HepG2 (cell line): Measurements from ENCODE around the gene FKBP14. TPM values are rescaled to one million over a fixed set of nuclear protein-coding genes. Genes with fewer than 3 reads are reported as not detected.

Experiments used
- ARNT2 ChIP-seq: sonication (generic); formaldehyde crosslinking; IDR thresholded peaks from 2 replicates; pipeline ENCODE4 v1.8.0; 2022; ENCODE audit warnings: mild to moderate bottlenecking, low read depth, missing genetic modification reagents, moderate library complexity
- CAMTA2 ChIP-seq: sonication (generic); formaldehyde crosslinking; IDR thresholded peaks from 2 replicates; pipeline ENCODE4 v1.4.0; 2020; ENCODE audit warnings: mild to moderate bottlenecking, missing genetic modification reagents, borderline replicate concordance
- HIVEP1 ChIP-seq: sonication (generic); formaldehyde crosslinking; IDR thresholded peaks from 2 replicates; pipeline ENCODE4 v1.4.0; 2020; ENCODE audit warnings: mild to moderate bottlenecking, missing genetic modification reagents
- KDM3A ChIP-seq: IDR thresholded peaks from 2 replicates; pipeline ENCODE4 v1.6.1; 2018; ENCODE audit warnings: low read depth, missing compliant biosample characterization
- NR2C2 ChIP-seq: sonication (generic); formaldehyde crosslinking; IDR thresholded peaks from 2 replicates; pipeline ENCODE4 v1.4.0; 2020; ENCODE audit warnings: missing genetic modification reagents, mild to moderate bottlenecking, moderate library complexity, borderline replicate concordance
- REXO4 ChIP-seq: sonication (generic); formaldehyde crosslinking; IDR thresholded peaks from 2 replicates; pipeline ENCODE4 v1.8.0; 2022; ENCODE audit warnings: missing genetic modification reagents, mild to moderate bottlenecking, borderline replicate concordance
- TOPORS ChIP-seq: sonication (generic); formaldehyde crosslinking; IDR thresholded peaks from 2 replicates; pipeline ENCODE4 v1.8.0; 2023; ENCODE audit warnings: mild to moderate bottlenecking, missing genetic modification reagents
- ZFP41 ChIP-seq: sonication (generic); formaldehyde crosslinking; IDR thresholded peaks from 2 replicates; pipeline ENCODE4 v1.4.0; 2020; ENCODE audit warnings: mild to moderate bottlenecking, missing genetic modification reagents, borderline replicate concordance
- ZNF180 ChIP-seq: sonication (generic); formaldehyde crosslinking; IDR thresholded peaks from 2 replicates; pipeline ENCODE4 v1.4.0; 2020; ENCODE audit warnings: low read depth, missing genetic modification reagents, borderline replicate concordance
- ZNF224 ChIP-seq: sonication (generic); formaldehyde crosslinking; IDR thresholded peaks from 2 replicates; pipeline ENCODE4 v1.5.0; 2020; ENCODE audit warnings: mild to moderate bottlenecking, missing genetic modification reagents
- ZNF343 ChIP-seq: sonication (generic); formaldehyde crosslinking; IDR thresholded peaks from 2 replicates; pipeline ENCODE4 v1.4.0; 2020; ENCODE audit warnings: mild to moderate bottlenecking, missing genetic modification reagents
- ZNF562 ChIP-seq: sonication (generic); formaldehyde crosslinking; IDR thresholded peaks from 2 replicates; pipeline ENCODE4 v1.8.0; 2022; ENCODE audit warnings: missing genetic modification reagents, borderline replicate concordance
- polyA plus RNA-seq, 8 experiments: library from polyadenylated mRNA; depleted of rRNA in 3 of 8; stranded (reverse) in 7 of 8; unstranded in 1 of 8; fragments of >200 nt; fragmentation: Illumina TruSeq in 4 of 8; extraction: Trizol in 4 of 8; gene quantifications; 2 replicates each; pipeline versions ENCODE4 v1.2.1 to v1.2.3, GENCODE V29; 2011 to 2016; ENCODE audit warnings: low read depth in 4 of 8, missing spikeins in 1 of 8, mixed read lengths in 1 of 8; ENCODE audit not compliant: insufficient read depth in 1 of 8
- total RNA-seq, 5 experiments: library from RNA; depleted of rRNA; stranded (reverse); fragments of >200 nt; fragmentation: Illumina TruSeq; extraction: Trizol; gene quantifications; 2 replicates each; pipeline ENCODE4 v1.2.3, GENCODE V29; 2016; ENCODE audit warnings: low read depth in 1 of 5
- TF ChIP-seq, protein P1 (sequence below): sonication (generic); formaldehyde crosslinking; IDR thresholded peaks from 2 replicates; pipeline ENCODE4 v1.4.0; 2020; ENCODE audit warnings: missing genetic modification reagents, borderline replicate concordance
- TF ChIP-seq, protein P2 (sequence below): IDR thresholded peaks from 2 replicates; pipeline ENCODE4 v1.6.1; 2016
- TF ChIP-seq, protein P3 (sequence below): sonication (generic); formaldehyde crosslinking; IDR thresholded peaks from 2 replicates; pipeline ENCODE4 v1.5.0; 2020; ENCODE audit warnings: mild to moderate bottlenecking, missing genetic modification reagents
- TF ChIP-seq, protein P4 (sequence below): sonication (generic); formaldehyde crosslinking; IDR thresholded peaks from 2 replicates; pipeline ENCODE4 v1.9.0; 2021; ENCODE audit warnings: missing genetic modification reagents, mild to moderate bottlenecking, borderline replicate concordance

FKBP14 gene
- total and polyA plus RNA-seq, 2 of the 13 experiments (the other 11 are each of a cell fraction or from before 2014, with no cell fraction given): 20.0 to 32.3 TPM

DNA sequence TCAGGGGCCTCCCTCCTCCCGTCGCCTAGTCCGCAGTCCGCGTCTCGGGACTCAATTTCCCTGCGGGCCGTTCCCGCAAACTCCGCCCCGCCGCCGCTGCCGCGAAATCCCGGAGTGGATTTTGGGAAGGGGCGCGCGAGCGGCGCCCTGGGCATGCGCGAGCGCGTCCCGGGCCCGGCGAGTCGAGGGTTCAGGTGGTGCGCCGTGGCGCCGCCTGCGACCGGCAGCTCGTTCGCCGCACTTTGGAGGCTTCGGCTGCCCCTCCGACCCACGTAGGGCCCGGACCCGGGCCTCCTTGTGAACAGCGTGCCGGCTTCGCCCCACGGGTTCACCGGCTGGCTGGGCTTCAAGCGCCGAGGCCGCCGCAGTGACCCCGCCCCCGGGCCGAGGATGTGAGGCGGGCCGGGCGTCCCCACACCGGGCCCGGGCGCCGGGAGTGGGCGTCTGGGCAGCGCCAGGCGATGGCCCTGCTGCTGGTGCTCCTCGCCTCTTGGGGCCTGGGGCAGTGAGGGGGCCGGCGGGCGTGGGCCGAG, 1.8 kb upstream of the FKBP14 start, which contains the start of gene PLEKHA8 (continued):
- TF ChIP-seq, protein P1, sequence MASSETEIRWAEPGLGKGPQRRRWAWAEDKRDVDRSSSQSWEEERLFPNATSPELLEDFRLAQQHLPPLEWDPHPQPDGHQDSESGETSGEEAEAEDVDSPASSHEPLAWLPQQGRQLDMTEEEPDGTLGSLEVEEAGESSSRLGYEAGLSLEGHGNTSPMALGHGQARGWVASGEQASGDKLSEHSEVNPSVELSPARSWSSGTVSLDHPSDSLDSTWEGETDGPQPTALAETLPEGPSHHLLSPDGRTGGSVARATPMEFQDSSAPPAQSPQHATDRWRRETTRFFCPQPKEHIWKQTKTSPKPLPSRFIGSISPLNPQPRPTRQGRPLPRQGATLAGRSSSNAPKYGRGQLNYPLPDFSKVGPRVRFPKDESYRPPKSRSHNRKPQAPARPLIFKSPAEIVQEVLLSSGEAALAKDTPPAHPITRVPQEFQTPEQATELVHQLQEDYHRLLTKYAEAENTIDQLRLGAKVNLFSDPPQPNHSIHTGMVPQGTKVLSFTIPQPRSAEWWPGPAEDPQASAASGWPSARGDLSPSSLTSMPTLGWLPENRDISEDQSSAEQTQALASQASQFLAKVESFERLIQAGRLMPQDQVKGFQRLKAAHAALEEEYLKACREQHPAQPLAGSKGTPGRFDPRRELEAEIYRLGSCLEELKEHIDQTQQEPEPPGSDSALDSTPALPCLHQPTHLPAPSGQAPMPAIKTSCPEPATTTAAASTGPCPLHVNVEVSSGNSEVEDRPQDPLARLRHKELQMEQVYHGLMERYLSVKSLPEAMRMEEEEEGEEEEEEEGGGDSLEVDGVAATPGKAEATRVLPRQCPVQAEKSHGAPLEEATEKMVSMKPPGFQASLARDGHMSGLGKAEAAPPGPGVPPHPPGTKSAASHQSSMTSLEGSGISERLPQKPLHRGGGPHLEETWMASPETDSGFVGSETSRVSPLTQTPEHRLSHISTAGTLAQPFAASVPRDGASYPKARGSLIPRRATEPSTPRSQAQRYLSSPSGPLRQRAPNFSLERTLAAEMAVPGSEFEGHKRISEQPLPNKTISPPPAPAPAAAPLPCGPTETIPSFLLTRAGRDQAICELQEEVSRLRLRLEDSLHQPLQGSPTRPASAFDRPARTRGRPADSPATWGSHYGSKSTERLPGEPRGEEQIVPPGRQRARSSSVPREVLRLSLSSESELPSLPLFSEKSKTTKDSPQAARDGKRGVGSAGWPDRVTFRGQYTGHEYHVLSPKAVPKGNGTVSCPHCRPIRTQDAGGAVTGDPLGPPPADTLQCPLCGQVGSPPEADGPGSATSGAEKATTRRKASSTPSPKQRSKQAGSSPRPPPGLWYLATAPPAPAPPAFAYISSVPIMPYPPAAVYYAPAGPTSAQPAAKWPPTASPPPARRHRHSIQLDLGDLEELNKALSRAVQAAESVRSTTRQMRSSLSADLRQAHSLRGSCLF: no peak
- no peak for TF ChIP-seq TOPORS (CRISPR knock-in tag)
- TF ChIP-seq, protein P2, sequence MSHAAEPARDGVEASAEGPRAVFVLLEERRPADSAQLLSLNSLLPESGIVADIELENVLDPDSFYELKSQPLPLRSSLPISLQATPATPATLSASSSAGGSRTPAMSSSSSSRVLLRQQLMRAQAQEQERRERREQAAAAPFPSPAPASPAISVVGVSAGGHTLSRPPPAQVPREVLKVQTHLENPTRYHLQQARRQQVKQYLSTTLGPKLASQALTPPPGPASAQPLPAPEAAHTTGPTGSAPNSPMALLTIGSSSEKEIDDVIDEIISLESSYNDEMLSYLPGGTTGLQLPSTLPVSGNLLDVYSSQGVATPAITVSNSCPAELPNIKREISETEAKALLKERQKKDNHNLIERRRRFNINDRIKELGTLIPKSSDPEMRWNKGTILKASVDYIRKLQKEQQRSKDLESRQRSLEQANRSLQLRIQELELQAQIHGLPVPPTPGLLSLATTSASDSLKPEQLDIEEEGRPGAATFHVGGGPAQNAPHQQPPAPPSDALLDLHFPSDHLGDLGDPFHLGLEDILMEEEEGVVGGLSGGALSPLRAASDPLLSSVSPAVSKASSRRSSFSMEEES: peak; percentile 71; the same call in 1 of the 2 replicates
- TF ChIP-seq, protein P3, sequence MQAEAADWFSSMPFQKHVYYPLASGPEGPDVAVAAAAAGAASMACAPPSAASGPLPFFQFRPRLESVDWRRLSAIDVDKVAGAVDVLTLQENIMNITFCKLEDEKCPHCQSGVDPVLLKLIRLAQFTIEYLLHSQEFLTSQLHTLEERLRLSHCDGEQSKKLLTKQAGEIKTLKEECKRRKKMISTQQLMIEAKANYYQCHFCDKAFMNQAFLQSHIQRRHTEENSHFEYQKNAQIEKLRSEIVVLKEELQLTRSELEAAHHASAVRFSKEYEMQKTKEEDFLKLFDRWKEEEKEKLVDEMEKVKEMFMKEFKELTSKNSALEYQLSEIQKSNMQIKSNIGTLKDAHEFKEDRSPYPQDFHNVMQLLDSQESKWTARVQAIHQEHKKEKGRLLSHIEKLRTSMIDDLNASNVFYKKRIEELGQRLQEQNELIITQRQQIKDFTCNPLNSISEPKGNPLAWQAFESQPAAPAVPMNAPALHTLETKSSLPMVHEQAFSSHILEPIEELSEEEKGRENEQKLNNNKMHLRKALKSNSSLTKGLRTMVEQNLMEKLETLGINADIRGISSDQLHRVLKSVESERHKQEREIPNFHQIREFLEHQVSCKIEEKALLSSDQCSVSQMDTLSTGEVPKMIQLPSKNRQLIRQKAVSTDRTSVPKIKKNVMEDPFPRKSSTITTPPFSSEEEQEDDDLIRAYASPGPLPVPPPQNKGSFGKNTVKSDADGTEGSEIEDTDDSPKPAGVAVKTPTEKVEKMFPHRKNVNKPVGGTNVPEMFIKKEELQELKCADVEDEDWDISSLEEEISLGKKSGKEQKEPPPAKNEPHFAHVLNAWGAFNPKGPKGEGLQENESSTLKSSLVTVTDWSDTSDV (CRISPR knock-in tag): no peak
- TF ChIP-seq REXO4 (CRISPR knock-in tag): no peak
- peak; percentile 62; the same call in 1 of the 2 replicates for TF ChIP-seq ZNF343 (CRISPR knock-in tag)
- peak; percentile 42; the same call in 1 of the 2 replicates for TF ChIP-seq KDM3A (CRISPR knock-in tag)
- TF ChIP-seq, protein P4, sequence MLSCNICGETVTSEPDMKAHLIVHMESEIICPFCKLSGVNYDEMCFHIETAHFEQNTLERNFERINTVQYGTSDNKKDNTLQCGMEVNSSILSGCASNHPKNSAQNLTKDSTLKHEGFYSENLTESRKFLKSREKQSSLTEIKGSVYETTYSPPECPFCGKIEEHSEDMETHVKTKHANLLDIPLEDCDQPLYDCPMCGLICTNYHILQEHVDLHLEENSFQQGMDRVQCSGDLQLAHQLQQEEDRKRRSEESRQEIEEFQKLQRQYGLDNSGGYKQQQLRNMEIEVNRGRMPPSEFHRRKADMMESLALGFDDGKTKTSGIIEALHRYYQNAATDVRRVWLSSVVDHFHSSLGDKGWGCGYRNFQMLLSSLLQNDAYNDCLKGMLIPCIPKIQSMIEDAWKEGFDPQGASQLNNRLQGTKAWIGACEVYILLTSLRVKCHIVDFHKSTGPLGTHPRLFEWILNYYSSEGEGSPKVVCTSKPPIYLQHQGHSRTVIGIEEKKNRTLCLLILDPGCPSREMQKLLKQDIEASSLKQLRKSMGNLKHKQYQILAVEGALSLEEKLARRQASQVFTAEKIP (CRISPR knock-in tag): no peak
- no peak for TF ChIP-seq ZNF562
- TF ChIP-seq CAMTA2 (CRISPR knock-in tag): peak; percentile 36; the same call in 1 of the 2 replicates
- TF ChIP-seq ARNT2 (CRISPR knock-in tag): peak; percentile 56; the same call in 1 of the 2 replicates
- TF ChIP-seq ZFP41 (CRISPR knock-in tag): no peak
- TF ChIP-seq HIVEP1 (CRISPR knock-in tag): no peak
- peak; percentile 29; the same call in 1 of the 2 replicates for TF ChIP-seq NR2C2 (CRISPR knock-in tag)
- TF ChIP-seq ZNF224: no peak
- TF ChIP-seq ZNF180 (CRISPR knock-in tag): no peak
